H1 (cell line): ENCODE results near the gene LRP5. TPM values are rescaled to one million over a fixed set of nuclear protein-coding genes. Genes with fewer than 3 reads are reported as not detected.

Source experiments
- HDAC2 ChIP-seq, 2 experiments: fragments of 300-600 bp in 1 of 2; sonication (generic) in 1 of 2; IDR thresholded peaks; 2 replicates each; pipeline ENCODE4 v1.6.1; 2011 to 2012; ENCODE audit warnings: low read depth in 2 of 2, low read length in 2 of 2, mild to moderate bottlenecking in 2 of 2, moderate library complexity in 2 of 2, borderline replicate concordance in 1 of 2, inconsistent platforms in 1 of 2
- HDAC6 ChIP-seq: IDR thresholded peaks from one replicate; pipeline ENCODE4 v1.7.1; 2012; ENCODE audit warnings: low read depth, mild to moderate bottlenecking, inconsistent platforms, low read length, moderate library complexity
- MAFK ChIP-seq: IDR thresholded peaks from 2 replicates; pipeline ENCODE4 v1.6.1; 2012; ENCODE audit warnings: low read depth, mild to moderate bottlenecking, improper control_type of control experiment, low read length
- RAD21 ChIP-seq, 2 experiments: IDR thresholded peaks in 1 of 2; conservative IDR thresholded peaks in 1 of 2; 2 replicates each; pipeline ENCODE4 v1.6.1; 2011; ENCODE audit warnings: low read depth in 2 of 2, low read length in 2 of 2, improper control_type of control experiment in 1 of 2, inconsistent platforms in 1 of 2, mild to moderate bottlenecking in 1 of 2, moderate library complexity in 1 of 2
- polyA plus RNA-seq, 7 experiments: library from polyadenylated mRNA; depleted of rRNA in 3 of 7; stranded (reverse) in 5 of 7; unstranded in 2 of 7; fragments of >200 nt in 5 of 7; fragments of 200-250 nt in 2 of 7; gene quantifications; 1 replicate in 5 of 7; 2 replicates in 1 of 7; 4 replicates in 1 of 7; pipeline versions ENCODE4 v1.2.1 to v1.2.3, GENCODE V29; 2011 to 2013; ENCODE audit warnings: missing spikeins in 2 of 7, mixed read lengths in 2 of 7
- total RNA-seq: library from RNA; stranded (reverse); fragmentation: NEBNext Ultra II Directional; extraction: Animal tissue kit (Norgen Biotek cat#: 25700); gene quantifications from 2 replicates; pipeline ENCODE4 v1.2.1, GENCODE V29; 2021
- TF ChIP-seq, protein P1 (sequence below), 3 experiments: IDR thresholded peaks; 1 replicate in 2 of 3; 2 replicates in 1 of 3; pipeline versions ENCODE4 v1.5.1 to v1.6.1; 2011; ENCODE audit warnings: low read length in 3 of 3, mild to moderate bottlenecking in 3 of 3, inconsistent platforms in 2 of 3, low read depth in 1 of 3, moderate library complexity in 1 of 3; ENCODE audit not compliant: insufficient read depth in 1 of 3; ENCODE audit errors: control extremely low read depth in 1 of 3

LRP5 gene
- total and polyA plus RNA-seq, 2 of the 8 experiments (the other 6 are each of a cell fraction or from before 2014, with no cell fraction given) = 19.0 to 38.9 TPM

DNA sequence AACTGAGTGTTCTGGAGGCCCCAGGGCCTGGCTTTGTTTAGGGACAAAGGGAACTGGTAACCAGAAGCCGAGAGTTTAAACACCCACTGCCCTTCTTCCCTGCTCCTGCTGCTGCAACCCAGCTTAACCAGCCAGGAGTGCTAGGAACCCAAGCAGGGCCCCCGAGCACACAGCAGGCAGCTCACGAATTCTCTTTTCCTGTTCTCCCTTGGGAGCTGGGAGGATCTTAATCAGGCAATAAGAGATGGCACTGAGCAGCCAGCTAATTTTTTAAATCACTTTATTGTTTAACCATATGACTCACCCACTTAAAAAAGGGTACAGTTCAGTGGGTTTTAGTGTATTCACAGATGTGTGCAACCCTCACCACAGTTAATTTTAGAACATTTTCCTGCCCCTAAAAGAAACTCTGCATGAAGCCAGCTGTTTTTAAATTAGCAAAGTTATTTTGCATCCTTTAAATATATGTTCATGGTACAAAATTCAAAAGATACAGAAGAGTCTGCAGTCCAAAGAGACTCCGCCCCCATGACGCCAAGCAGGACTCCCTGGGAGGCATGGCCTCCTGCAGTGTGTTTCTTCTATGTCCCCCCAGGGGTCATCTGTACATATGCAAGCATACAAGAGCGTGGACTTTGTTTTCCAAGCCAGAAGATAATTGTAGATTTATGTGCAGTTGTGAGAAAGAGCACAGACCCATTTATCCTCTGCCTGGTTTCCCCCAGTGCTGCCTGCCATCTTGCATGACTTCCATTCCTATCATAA, 129.3 kb downstream of the LRP5 start (continued):
- TF ChIP-seq HDAC6 (no peak), MAFK (no peak), RAD21 (IDR thresholded peaks at IDR 0.05 in 1 of 2, conservative IDR thresholded peaks at IDR 0.05 in 1 of 2; ENCODE audit: low read depth in 2 of 2, low read length in 2 of 2) (no peak), HDAC2 (IDR thresholded peaks at IDR 0.05; ENCODE audit: borderline replicate concordance in 1 of 2, low read depth in 2 of 2, low read length in 2 of 2) (no peak)
- TF ChIP-seq, protein P1, sequence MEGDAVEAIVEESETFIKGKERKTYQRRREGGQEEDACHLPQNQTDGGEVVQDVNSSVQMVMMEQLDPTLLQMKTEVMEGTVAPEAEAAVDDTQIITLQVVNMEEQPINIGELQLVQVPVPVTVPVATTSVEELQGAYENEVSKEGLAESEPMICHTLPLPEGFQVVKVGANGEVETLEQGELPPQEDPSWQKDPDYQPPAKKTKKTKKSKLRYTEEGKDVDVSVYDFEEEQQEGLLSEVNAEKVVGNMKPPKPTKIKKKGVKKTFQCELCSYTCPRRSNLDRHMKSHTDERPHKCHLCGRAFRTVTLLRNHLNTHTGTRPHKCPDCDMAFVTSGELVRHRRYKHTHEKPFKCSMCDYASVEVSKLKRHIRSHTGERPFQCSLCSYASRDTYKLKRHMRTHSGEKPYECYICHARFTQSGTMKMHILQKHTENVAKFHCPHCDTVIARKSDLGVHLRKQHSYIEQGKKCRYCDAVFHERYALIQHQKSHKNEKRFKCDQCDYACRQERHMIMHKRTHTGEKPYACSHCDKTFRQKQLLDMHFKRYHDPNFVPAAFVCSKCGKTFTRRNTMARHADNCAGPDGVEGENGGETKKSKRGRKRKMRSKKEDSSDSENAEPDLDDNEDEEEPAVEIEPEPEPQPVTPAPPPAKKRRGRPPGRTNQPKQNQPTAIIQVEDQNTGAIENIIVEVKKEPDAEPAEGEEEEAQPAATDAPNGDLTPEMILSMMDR (IDR thresholded peaks at IDR 0.05; ENCODE audit: control extremely low read depth in 1 of 3, insufficient read depth in 1 of 3, low read depth in 1 of 3, low read length in 3 of 3) = no peak
